HG03521 (cell line): ENCODE data around the gene CDH1.
"Not testable (repeated sequence)": the region's sequence is repeated elsewhere in the genome, so short reads cannot be mapped to it uniquely, and the experiment has no call there.

Experiments used
- ATAC-seq: cut with Tn5 transposase; IDR thresholded peaks from one replicate; pipeline ENCODE4 v1.9.1; 2021; ENCODE audit warnings: mild to moderate bottlenecking, moderate library complexity; ENCODE audit not compliant: unreplicated experiment

CDH1 gene

DNA sequence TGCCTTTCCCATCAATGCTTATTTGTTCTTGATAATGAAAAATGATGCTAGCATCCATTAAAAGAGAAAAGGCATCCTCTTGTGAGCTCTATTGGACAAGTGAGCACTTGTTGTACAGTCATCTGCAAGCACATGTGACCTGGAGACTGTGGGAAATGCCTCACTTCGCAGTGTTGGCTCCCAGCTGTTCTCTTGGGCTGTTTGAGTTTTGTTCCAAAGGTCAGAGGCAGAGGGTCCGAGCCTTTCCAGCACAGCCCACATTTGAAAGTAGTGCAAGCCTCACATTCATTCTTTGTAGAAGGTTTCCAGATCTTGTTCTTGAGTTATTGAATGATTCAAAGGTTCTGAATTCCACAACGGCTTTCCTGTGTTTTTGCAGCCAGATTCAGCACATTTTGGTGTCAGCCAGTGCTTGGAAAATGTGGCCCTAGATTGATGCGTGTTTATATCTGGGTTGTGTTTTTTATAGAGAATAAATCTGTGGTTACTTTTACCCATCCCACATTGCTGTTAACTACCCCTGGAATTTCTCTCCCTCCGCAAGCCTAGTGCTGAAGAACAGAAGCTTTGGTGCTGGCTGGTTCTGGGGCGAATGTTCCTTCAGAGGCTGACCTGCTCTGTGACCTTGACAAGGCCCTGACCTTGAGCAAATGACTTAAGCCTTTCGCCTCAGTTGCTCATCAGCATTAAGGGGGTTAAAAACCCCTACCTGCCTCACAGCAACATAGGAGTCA lies 49.8 kb downstream of the CDH1 start:
- no peak for ATAC-seq

DNA sequence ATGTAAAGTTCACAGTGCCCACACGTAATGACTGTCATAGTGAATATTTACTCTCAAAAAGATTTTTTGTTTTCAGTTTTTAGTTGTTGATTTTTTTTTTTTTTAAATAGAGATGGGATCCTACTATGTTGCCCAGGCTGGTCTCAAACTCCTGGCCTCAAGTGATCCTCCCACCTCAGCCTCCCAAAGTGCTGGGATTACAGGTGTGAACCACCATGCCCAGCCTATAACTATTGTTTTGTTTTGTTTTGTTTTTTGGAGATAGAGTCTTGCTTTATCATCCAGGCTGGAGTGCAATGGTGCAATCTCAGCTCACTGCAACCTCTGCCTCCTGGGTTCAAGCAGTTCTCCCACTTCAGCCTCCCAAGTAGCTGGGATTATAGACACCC lies 50.3 kb downstream of the CDH1 start:
- not testable (repeated sequence) for ATAC-seq

DNA sequence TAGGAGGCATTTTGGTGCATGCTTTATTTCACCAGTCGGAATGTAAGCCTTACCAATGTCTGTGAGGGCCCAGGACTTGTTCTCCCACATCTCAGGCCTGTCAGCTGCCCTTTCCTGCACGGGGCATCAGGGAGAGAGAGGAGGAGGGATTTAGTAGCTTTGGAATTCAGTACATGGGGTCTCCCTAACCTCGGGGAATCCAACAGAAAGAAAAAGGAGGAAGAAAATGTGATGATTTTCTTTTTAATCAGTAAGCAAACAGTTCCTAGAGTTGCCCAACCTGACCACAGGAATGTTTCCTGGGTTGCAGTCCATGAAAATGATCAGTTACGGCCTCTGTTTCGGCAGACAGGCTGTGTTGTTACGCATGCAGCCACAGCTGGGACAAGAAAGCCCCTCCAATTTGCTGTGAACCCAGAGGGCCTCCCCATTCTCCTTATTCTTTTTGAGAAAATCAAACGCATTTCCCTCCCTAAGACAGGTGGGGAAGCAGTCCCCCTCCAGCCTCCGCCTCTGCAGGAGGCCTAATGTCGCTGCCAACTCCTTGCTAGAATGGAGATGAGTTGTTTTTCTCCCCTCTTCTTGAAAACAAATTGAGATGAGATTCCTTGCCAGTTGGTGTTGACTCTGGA lies 53.2 kb downstream of the CDH1 start:
- ATAC-seq = no peak

DNA sequence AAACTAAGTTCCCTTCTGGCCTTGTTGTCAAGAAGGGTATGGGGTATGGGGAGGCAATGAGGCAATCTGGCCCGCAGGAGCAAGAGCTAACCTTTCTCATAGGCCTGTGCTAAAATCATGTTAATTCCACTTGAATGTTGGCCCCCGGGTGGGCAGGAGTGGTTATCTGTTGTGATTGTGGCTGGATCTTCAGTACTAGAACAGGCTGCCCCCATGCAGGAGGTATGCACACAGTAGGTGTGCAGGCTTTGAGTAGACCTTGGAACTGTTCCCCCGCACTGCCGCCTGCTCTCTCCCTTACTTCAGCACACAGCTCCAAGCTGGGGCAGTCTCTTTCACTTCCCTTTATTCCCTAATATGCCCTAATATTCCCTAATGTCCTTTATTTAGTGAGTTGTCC lies 53.9 kb downstream of the CDH1 start:
- no peak for ATAC-seq

DNA sequence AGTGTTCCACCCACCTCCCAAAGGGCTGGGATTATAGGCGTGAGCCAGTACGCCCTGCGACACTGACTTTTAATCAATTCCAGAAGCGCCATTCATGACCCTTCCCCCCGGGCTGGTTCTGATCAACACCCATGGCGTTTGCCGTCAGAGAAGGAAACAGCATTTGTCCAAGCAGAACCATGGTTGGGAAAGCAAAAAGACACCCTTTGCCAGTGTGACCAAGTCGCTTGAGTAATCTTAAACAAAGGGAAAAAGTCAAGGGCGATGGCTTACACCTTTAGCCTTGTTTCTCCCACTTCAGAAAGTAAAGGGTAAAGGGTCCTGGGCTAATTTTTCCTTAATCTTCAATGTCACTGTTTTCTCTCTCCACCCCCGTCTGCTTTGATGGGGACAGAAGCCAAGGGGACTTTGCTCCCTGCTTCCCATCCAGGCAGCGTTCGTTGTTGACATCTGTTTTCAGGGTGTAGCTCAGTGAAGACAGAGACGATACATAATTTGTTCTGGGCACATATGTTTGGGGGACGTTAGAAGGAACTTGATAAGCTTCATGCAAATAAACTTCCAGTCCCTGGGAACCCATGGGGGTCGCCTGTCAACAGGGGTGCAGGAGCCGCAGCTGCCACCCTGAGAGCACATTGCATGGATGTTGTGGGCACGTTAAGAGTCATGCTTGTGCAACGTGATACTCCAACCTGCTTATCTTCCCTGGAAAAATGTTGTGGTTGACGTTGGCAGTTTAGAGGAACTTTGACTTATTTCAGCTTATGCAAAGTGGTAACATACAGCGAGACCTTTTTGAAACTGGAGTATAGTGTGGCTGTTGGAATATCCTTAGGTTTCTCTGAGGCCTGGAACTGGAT lies 55.6 kb downstream of the CDH1 start:
- ATAC-seq = no peak

DNA sequence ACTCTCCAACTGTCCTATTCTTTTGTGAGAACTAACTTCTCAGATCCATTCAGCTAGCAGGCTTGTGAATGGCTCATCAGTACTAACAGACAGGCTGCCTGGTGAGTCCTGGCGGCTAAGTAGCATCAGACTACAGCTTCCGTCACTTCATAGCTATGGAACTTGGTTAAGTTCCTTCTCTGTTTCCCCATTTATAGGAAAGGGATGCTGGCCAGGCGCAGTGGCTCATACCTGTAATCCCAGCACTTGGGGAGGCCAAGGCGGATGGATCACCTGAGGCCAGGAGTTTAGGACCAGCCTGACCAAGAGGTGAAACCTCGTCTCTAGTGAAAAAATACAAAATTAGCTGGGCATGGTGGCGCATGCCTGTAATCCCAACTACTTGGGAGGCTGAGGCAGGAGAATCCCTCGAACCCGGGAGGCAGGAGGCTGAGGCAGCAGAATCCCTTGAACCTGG lies 56.3 kb downstream of the CDH1 start:
- ATAC-seq = no peak

DNA sequence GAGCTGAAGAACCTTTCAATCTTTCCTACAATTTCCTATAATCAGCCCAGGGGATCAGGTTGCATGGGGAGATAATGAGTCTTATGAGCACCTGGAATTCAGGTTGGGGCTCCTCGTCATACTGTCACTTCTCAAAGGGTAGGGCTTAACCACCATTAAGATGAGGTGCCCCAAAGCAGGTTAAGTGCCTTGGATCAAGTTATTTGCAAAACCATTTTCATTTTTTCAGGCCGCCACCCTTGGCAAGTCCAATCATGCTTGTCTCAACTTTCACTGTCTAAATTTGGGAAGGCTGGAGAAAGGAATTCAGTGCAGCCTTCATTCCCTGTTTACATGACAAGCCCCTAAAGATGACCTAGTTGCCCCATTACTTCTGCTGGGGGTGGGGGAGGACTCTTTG lies 61.3 kb downstream of the CDH1 start:
- no peak for ATAC-seq

DNA sequence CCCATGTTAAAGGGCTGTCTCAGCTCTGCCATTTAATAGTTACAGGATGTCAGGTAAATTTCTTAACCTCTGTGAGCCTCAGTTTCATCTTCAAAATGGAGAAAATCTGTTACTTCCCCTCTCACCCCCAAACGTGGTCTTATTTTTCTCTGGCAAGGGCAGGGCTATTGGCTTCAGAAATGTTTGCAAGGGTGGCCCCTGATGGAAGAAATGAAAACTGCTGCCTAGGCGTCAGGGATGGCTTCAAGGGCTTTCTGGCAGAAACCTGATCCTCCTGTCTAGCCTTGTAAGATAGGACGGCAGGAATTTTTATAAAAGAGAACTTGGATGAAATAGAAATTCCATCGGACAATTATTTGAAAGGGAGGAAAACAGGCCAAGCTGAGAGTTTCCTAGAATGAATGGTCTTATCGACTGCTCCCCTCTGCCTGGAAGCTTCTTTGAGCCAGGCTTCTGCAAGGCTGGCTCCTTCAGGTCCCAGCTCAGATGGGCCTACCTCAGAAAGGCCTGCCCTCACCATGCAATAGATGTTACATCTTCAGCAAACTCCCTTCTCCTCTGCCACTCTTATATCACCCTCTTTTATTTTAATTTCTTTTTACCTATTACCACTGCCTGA lies 63.3 kb downstream of the CDH1 start:
- peak; percentile 70 for ATAC-seq

DNA sequence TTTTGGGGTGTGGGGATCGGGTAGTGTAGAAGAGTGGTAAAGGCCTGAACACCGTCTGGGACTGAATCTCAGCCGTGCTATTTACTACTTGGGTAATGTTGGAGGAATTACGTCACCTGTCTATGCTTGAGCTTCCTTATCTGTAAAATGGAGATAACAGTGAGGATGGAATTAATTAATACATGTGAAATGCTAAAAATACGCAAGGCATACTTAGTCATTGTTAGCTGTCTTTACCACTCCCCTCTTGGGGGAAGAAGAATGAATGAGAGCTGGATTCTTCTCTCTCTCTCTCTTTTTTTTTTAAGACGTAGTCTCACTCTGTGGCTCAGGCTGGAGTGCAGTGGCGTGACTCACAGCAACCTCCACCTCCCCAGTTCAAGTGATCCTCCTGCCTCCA lies 65.1 kb downstream of the CDH1 start:
- ATAC-seq = no peak

DNA sequence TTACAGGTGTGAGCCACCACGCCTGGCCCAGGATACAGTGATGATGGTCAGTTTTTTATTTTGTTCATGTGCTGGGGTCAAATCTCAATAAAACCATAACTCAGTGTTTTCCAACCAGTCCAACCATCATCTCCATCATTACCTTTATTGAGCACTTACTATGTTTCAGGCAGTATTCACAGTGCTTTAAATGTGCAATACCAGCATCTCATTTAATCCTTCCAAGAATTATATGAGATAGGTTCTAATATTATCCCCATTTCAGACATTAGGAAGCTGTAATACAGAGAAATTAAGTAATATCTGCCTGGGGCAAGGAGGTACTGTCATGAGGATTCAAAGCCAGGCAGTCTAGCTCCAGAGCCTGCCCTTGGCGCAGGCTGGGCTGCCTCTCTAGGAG lies 69.3 kb downstream of the CDH1 start:
- ATAC-seq = no peak

DNA sequence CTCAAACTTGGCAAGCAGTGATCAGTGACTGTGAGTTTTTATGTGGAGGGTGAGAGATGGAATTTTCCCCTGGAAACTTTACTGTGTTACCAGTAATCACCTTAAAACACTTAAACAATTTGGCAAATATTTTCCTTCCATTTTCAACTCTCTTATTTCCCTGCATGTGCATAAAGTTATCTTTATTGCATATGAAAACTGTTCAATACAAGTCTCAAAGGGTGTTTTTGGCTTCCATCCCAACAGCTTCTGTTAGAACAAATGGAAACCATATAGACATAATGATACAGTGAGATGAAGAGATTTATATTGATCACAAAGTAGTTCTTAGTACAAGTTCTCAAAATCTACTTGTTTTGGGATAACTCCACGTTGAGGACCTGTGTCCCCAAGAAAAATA lies 69.9 kb downstream of the CDH1 start:
- no peak for ATAC-seq

DNA sequence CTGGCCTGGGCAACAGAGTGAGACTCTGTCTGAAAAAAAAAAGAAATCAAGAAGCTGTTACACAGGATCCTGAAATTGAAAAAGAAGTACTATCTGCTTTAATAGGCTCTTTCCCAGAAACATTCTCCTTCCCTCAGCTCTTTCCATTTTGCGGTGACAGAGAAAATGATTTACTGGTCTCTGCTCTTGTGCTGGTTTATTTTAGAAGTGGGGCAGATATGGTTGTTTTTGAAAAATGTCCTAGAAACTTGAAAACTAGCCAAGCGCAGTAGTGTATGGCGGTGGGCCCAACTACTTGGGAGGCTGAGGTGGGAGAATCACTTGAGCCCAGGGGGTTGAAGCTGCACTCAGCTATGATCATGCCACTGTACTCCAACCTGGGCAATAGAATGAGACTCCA lies 77.4 kb downstream of the CDH1 start:
- no peak for ATAC-seq

DNA sequence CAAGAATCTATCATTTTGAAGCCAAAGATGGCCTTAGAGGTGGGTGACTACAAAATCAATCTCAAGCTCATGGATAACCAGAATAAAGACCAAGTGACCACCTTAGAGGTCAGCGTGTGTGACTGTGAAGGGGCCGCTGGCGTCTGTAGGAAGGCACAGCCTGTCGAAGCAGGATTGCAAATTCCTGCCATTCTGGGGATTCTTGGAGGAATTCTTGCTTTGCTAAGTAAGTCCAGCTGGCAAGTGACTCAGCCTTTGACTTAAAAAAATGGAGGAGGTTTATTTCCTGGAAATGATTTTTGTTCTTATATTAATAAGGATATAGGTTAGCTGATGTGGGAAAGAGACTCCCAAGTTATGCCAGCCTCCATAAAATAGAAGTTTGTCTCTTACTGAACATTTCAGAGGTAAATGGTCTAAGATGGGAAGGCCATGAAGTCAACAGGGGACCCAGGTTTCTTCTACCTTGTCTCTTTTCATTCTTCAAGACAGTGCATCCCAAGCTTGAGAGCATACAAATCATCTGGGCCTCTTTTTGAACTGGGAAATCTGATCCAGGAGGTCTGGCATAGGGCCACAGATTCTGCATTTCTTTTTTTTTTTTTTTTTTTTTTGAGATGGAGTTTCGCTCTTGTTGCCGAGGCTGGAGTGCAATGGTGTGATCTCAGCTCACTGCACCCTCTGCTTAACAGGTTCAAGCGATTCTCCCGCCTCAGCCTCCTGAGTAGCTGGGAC lies 86.5 kb downstream of the CDH1 start:
- no peak for ATAC-seq

DNA sequence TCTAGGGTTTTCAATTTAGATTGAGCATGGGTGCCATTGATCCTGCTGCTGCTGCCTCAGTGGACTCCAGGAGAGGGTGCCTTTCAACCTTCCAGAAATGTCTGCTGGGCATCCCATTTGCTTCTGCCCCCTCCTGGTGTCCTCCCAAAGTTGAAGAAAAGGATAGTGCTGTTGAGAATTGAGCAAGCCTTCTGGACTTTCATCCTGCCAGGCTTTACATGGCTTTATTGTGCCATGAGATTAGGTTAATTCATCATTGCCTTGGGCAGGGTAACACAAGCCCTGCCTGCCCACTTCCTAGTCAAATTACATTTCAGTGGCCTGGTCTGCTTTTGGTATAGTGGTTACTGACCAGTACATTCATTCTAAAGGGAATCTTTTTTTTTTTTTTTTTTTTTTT lies 88.3 kb downstream of the CDH1 start:
- ATAC-seq = no peak

DNA sequence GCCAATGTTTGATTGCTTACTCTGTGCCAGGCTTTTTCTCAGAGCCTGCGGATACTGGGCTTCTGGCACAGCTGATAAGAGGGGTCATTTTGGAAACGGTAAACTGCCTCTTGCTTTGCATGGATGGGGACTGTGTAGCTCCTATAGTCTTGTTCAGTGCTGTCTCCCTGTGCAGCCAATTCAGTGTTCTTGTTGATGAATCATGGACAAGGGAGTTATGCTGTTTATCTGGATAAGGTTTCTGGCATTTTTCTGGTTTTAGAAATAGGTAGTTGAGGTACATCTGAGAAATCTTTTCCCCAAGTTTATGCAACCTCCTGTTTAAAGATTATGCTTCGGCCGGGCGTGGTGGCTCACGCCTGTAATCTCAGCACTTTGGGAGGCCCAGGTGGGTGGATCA lies 89.6 kb downstream of the CDH1 start:
- no peak for ATAC-seq

DNA sequence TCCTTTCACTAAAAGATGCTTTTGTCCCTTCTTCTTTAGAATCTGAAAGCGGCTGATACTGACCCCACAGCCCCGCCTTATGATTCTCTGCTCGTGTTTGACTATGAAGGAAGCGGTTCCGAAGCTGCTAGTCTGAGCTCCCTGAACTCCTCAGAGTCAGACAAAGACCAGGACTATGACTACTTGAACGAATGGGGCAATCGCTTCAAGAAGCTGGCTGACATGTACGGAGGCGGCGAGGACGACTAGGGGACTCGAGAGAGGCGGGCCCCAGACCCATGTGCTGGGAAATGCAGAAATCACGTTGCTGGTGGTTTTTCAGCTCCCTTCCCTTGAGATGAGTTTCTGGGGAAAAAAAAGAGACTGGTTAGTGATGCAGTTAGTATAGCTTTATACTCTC lies 96.2 kb downstream of the CDH1 start:
- no peak for ATAC-seq

DNA sequence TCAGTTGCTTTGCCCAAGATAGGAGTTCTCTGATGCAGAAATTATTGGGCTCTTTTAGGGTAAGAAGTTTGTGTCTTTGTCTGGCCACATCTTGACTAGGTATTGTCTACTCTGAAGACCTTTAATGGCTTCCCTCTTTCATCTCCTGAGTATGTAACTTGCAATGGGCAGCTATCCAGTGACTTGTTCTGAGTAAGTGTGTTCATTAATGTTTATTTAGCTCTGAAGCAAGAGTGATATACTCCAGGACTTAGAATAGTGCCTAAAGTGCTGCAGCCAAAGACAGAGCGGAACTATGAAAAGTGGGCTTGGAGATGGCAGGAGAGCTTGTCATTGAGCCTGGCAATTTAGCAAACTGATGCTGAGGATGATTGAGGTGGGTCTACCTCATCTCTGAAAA lies 97.5 kb downstream of the CDH1 start:
- no peak for ATAC-seq

DNA sequence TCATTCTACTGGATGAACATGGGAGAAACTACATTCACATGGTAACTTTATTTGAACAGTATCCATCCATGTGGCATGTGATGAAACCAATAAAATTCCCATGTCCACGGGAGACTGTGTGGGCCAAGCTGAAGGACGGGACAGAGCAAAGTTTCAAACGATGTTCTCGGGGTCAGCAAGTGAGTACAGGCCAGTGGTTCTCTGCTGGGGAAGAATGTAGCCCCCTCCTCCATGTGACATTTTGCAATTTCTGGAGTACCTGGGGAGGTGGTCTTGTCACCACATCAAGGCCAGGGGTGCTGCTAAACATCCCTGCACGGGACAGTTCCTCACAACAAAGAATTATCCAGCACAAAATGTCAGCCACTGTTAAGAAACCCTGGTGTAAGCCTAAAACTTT lies 98.9 kb downstream of the CDH1 start:
- ATAC-seq = no peak

DNA sequence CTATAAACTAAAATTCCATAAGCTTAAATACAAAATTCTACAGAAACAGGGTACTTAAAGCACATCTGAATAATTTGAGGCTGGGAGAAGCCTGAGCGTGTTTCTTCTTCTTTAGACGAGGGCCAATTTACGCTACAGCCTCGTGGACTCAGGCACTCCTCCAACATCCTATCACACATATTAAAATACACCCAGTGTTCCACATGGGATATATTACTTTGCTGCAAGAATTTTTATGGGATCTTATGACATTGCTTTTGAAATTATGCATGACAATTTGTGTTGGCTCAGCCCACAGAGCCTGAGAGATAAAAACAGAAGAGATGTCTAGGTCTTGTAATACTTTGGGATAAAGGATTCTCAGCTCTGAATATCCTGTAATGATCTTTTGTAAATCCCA lies 102.7 kb downstream of the CDH1 start:
- no peak for ATAC-seq

DNA sequence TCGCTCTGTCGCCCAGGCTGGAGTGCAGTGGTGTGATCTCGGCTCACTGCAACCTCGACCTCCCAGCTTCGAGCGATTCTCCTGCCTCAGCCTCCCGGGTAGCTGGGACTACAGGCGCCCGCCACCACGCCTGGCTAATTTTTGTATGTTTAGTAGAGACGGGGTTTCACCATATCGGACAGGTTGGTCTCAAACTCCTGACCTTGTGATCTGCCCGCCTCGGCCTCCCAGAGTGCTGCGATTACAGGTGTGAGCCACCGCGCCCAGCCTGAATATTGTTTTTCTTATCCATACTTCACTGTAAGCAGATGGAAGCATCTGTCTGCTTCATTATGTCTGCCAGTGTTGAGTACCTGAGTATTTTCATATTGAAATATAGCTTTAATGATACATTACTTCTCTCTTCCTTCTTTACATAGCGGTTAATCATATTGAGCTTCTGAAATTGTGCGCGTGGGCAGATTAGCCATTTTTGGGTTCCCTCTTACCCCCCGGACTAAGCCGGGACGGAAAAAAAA lies 105.9 kb downstream of the CDH1 start:
- not testable (repeated sequence) for ATAC-seq
